ENCODE data around the gene CDC25B. TPM values are rescaled to one million over a fixed set of nuclear protein-coding genes. Genes with fewer than 3 reads are reported as not detected.
A peak's percentile ranks its signal among the peaks of the same experiment; 100 is the strongest.

The CDC25B gene
- polyA plus RNA-seq, 1 experiment = 58.9 TPM

DNA sequence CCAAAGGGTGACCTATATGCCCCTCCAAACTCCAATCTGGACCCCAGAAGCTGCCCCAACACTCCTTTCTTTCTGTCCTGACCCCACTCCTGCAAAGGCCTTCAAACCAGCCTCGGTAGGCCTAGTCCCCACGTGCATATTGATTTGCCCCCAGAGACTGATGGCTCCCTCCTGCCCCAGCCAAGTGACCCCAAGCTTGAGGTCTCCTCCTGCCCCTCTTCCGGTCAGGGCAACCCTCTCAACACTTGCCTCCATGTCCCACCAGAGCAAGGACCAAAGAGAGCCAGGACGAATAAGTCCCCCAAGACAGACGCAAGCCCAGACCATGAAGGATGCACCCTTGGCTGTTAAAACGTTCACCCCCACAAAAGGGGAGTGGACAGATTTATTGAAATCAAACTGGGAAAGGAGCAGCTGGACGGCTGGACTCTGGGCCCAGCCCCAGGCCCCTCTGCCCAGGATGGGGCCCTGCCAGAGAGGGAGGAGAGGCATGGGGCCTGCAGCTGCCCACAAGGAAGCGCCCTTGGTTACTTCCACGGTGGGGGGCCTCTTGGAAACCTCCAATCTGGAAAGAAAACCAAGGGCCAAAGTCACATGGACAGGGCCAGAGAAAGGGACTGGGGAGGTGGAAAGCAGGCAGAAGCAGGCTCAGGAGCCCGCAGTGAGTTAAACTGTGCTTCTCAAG, 12.5 kb upstream of the CDC25B start:
- TF ChIP-seq, protein P1, sequence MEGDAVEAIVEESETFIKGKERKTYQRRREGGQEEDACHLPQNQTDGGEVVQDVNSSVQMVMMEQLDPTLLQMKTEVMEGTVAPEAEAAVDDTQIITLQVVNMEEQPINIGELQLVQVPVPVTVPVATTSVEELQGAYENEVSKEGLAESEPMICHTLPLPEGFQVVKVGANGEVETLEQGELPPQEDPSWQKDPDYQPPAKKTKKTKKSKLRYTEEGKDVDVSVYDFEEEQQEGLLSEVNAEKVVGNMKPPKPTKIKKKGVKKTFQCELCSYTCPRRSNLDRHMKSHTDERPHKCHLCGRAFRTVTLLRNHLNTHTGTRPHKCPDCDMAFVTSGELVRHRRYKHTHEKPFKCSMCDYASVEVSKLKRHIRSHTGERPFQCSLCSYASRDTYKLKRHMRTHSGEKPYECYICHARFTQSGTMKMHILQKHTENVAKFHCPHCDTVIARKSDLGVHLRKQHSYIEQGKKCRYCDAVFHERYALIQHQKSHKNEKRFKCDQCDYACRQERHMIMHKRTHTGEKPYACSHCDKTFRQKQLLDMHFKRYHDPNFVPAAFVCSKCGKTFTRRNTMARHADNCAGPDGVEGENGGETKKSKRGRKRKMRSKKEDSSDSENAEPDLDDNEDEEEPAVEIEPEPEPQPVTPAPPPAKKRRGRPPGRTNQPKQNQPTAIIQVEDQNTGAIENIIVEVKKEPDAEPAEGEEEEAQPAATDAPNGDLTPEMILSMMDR (IDR thresholded peaks at IDR 0.05; ENCODE audit: low read depth, low read length) = no peak
- Histone ChIP-seq H3K9me3 (ENCODE audit: control insufficient read depth, insufficient read depth, low read length) (peaks cover 4% of the 10 kb centered on the region; the same call in 1 of the 2 replicates), H3K27me3 (ENCODE audit: control insufficient read depth, insufficient read depth, low read length) (peaks cover 6% of the 10 kb centered on the region), H3K4me3 (ENCODE audit: low read depth, low read length) (0 out of 2 replicates have a peak overlapping the region, but pooled peaks have one; percentile 4), H3K27ac (ENCODE audit: low read depth, low read length) (peak overlapping the region; percentile 11)
- POLR2A ChIA-PET = no interaction called here
- CTCF ChIA-PET = interaction anchor here (0.7 to 4.2 kb wide), 4 partner anchors 15 to 71 kb away, joined by 3 to 19 read pairs (median 3); no protein-coding TSS in a partner anchor
- DNase-seq (ENCODE audit: low read depth, low spot score) = no peak

DNA sequence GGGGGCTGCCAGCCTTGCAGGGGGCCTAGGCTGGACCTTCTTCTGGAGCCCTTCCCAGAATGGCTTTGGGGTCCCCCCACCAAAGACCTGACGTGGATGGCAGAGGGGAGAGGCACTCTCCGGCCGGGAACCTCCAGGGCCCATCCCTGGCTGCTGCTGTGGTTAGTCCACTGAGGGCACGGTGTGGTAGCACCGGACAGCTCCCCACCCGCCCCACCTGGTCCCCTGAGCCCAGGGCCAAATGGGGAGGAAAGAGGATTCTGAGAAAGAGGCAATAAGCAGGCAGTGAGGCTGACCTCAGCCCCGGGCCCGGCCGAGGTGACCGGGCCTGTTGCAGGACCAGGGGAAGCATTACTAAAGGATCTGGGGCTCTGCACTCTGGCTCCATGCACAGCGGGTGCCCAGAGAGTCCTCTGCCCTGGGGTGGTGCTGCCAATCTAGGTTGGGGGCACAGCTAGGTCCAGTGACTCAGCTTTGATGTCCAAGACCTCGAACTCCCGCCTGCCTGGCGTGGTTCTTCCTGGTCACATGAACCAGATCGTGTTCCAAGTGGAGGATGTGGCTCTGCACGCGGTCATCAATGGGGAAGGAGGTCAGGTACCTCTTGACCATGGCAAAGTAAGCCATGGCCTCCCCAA, 11.8 kb upstream of the CDC25B start:
- H3K27me3 ChIP-seq (ENCODE audit: control insufficient read depth, insufficient read depth, low read length) = no peaks in the 10 kb centered on the region
- peaks cover 4% of the 10 kb centered on the region; the same call in 1 of the 2 replicates for H3K9me3 ChIP-seq (ENCODE audit: control insufficient read depth, insufficient read depth, low read length)
- CTCF ChIA-PET = interaction anchor here (0.8 to 4.2 kb wide), 3 partner anchors 15 to 71 kb away, joined by 3 to 19 read pairs (median 3); no protein-coding TSS in a partner anchor
- DNase-seq (ENCODE audit: low read depth, low spot score) = no peak
- TF ChIP-seq, protein P1 (IDR thresholded peaks at IDR 0.05; ENCODE audit: low read depth, low read length) = no peak
- H3K27ac ChIP-seq (ENCODE audit: low read depth, low read length) = no peak overlapping the region
- POLR2A ChIA-PET = no interaction called here
- H3K4me3 ChIP-seq (ENCODE audit: low read depth, low read length) = peak overlapping the region; percentile 79

DNA sequence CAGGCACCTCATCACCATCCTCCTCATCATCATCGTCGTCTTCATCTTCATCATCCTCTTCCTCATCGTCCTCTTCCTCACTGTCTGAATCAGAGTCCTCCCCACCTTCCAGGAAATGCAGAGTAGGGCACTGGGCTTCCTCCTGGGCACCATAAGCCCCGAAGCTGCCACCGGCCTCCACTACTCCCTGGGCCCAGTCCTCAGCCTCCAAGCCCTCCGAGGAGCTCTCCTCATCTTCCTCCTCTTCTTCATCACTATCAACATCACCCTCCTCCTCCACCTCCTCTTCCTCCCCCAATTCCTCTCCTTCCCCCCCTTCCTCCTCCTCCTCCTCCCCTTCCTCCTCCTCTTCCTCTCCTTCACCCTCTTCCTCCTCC, 11.3 kb upstream of the CDC25B start:
- POLR2A ChIA-PET = interaction anchor here (0.5 kb wide), 1 partner anchor 161 kb away, joined by 5 read pairs; no protein-coding TSS in a partner anchor
- Histone ChIP-seq H3K27ac (ENCODE audit: low read depth, low read length) (no peak overlapping the region), H3K4me3 (ENCODE audit: low read depth, low read length) (peak overlapping the region; percentile 79), H3K9me3 (ENCODE audit: control insufficient read depth, insufficient read depth, low read length) (peaks cover 4% of the 10 kb centered on the region; the same call in 1 of the 2 replicates), H3K27me3 (ENCODE audit: control insufficient read depth, insufficient read depth, low read length) (no peaks in the 10 kb centered on the region)
- TF ChIP-seq, protein P1 (IDR thresholded peaks at IDR 0.05; ENCODE audit: low read depth, low read length) = no peak
- CTCF ChIA-PET = interaction anchor here (1.4 to 4.2 kb wide), 2 partner anchors 16 to 70 kb away, joined by 3 to 19 read pairs; no protein-coding TSS in a partner anchor
- DNase-seq (ENCODE audit: low read depth, low spot score) = no peak

DNA sequence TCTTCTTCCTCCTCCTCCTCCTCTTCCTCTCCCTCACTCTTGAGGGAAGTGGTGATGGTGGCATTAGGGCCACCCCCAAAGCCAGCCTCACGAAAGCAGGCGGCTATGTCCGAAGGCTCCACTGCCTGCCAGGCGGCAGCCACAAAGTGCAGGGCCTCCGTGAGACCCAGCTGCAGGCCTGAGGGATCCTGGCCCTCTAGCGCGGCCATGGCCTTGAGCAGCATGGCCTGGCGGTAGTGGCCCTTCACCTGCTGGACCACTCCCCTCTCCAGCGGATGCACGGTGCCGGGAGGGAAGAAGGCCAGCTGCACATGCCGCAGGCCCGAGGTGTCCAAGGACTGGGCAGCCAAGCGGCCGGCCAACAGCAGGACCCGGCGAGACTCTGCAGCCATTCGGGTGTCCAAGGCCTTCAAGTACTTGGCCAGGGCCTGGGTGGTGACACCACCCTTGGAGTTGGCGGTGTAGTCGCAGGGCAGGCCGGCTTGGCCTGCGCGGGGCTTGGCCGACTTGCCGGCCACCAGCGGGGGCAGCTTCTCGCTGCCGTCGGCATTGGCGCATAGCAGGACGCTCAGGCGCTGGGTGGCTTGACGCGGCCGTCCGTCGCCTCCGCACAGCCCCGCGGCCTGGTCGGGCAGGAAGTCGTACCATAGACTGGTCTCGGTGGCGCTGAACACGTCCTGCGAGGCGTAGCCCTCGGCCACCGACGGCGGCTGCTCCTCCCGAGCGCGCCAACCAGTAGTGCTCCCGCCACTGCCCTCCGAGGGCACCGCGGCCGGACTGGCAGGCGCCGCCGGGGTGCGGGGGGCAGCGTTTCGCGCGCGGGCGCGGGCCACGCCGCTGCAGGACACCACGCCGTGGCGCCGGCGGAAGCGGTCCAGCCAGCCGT, 10.6 kb upstream of the CDC25B start:
- TF ChIP-seq, protein P1 (IDR thresholded peaks at IDR 0.05; ENCODE audit: low read depth, low read length) = no peak
- DNase-seq (ENCODE audit: low read depth, low spot score) = no peak
- ChIA-PET POLR2A (interaction anchor here (0.5 to 2.8 kb wide), 7 partner anchors 10 to 160 kb away, joined by 3 to 19 read pairs (median 4); partner anchors contain the start of genes AP5S1 and CDC25B), CTCF (interaction anchor here (1.1 to 6.2 kb wide), 10 partner anchors 8 to 71 kb away, joined by 3 to 87 read pairs (median 4); partner anchors contain the start of gene AP5S1)
- peak overlapping the region; percentile 21 for H3K27ac ChIP-seq (ENCODE audit: low read depth, low read length)
- H3K4me3 ChIP-seq (ENCODE audit: low read depth, low read length) = peak overlapping the region; percentile 79
- peaks cover 4% of the 10 kb centered on the region; the same call in 1 of the 2 replicates for H3K9me3 ChIP-seq (ENCODE audit: control insufficient read depth, insufficient read depth, low read length)
- H3K27me3 ChIP-seq (ENCODE audit: control insufficient read depth, insufficient read depth, low read length) = no peaks in the 10 kb centered on the region
